Esophagus muscularis mucosa (tissue), 4 donors: ENCODE data around the gene INPP5A.

Source experiments
- CTCF ChIP-seq, 3 experiments: fragments of 200-600 bp in 2 of 3; fragments of 450-650 bp in 1 of 3; sonication (generic) in 2 of 3; IDR thresholded peaks; one replicate each; pipeline ENCODE4 v1.5.1; 2017 to 2019; ENCODE audit warnings: antibody characterized with exemption in 3 of 3, mild to moderate bottlenecking in 2 of 3, moderate library complexity in 1 of 3
- EP300 ChIP-seq: sonication (generic); formaldehyde crosslinking; IDR thresholded peaks from one replicate; pipeline ENCODE4 v1.6.1; 2017; ENCODE audit warnings: antibody characterized with exemption
- POLR2A ChIP-seq: fragments of 450-650 bp; IDR thresholded peaks from one replicate; pipeline ENCODE4 v1.6.1; 2017; ENCODE audit warnings: antibody characterized with exemption, moderate library complexity, mild to moderate bottlenecking, low read depth
- POLR2AphosphoS5 ChIP-seq, 2 donors: sonication (generic); formaldehyde crosslinking; IDR thresholded peaks; one replicate each; pipeline ENCODE4 v1.6.1; 2017; ENCODE audit warnings: antibody characterized with exemption in 2 of 2

DNA sequence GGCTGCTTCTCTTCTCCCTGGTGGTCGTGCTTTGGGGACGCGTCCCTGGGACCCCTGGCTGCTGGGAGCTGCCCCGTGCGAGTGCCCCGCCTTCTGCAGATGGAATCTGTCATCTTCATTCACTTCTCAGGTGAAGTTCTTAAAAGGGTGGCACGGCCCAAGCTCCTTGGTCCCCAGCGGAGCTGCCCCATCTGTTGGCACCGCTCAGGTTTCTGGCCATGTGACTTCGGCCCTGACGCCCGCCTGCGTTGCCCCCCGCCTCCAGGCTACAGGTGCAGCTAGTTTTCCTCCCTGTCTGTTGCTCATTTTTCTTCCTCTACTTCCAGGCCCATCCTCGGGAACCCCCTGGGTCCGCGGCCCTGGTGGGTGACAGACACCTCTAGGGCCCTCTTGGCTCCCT, 255.2 kb downstream of the INPP5A start:
- TF ChIP-seq CTCF (IDR thresholded peaks at IDR 0.05) (no peak), POLR2AphosphoS5 (IDR thresholded peaks at IDR 0.05) (no peak), POLR2A (no peak), EP300 (no peak)
